OCI-LY7 (cell line): ENCODE data around the gene KLK6.

ENCODE experiments used
- EZH2phosphoT487 ChIP-seq: fragments of 200-600 bp; sonication (generic); IDR thresholded peaks from 2 replicates; pipeline ENCODE4 v1.6.1; 2018; ENCODE audit warnings: low read depth, borderline replicate concordance, mild to moderate bottlenecking, mixed run types, antibody characterized with exemption, low read length, moderate library complexity, mixed read lengths
- TF ChIP-seq, protein P1 (sequence below): fragments of 200-600 bp; sonication (generic); conservative IDR thresholded peaks from 2 replicates; pipeline ENCODE4 v1.5.1; 2014; ENCODE audit warnings: mild to moderate bottlenecking, antibody characterized with exemption, low read length, moderate library complexity, mixed read lengths

GRCh38 chr19:50968716-50969412 lies 527 bp downstream of the KLK6 start:
- TF ChIP-seq, protein P1, sequence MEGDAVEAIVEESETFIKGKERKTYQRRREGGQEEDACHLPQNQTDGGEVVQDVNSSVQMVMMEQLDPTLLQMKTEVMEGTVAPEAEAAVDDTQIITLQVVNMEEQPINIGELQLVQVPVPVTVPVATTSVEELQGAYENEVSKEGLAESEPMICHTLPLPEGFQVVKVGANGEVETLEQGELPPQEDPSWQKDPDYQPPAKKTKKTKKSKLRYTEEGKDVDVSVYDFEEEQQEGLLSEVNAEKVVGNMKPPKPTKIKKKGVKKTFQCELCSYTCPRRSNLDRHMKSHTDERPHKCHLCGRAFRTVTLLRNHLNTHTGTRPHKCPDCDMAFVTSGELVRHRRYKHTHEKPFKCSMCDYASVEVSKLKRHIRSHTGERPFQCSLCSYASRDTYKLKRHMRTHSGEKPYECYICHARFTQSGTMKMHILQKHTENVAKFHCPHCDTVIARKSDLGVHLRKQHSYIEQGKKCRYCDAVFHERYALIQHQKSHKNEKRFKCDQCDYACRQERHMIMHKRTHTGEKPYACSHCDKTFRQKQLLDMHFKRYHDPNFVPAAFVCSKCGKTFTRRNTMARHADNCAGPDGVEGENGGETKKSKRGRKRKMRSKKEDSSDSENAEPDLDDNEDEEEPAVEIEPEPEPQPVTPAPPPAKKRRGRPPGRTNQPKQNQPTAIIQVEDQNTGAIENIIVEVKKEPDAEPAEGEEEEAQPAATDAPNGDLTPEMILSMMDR, result no peak
- no peak for TF ChIP-seq EZH2phosphoT487
